ENCODE data around the gene TYSND1.
"Not testable (repeated sequence)": the region's sequence is repeated elsewhere in the genome, so short reads cannot be mapped to it uniquely, and the experiment has no call there.

TYSND1 gene

DNA sequence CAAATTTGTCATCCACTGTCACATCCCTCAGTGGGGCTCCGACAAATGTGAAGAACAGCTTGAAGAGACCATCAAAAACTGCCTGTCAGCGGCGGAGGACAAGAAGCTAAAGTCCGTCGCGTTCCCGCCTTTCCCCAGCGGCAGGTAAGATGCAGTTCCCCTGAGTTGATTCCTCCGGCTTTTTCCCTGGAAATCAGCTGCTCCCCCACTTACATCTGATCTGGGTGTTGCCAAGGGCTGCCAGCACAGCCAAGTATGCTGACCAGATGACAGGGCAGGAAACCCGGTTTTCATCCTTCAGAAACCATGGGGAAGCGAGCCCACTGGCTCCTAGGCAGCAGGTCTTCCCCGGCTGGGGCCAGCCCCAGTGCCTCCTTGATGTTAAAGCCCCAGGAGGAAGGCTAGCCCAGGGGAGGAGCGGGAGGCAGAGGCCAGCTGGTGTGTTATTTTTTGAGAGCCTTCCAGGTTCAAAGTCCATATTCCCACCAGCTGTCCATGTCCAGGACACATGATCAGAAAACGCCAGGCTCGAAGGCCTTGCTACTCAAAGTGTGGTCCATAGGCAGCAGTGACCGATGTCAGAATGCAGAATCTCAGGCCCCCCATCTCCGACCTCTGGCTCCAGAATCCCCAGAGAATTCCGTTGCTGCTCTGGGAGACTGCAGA is 37.3 kb downstream of the TYSND1 start:
- no peak for DNase-seq (ENCODE audit: low spot score)

DNA sequence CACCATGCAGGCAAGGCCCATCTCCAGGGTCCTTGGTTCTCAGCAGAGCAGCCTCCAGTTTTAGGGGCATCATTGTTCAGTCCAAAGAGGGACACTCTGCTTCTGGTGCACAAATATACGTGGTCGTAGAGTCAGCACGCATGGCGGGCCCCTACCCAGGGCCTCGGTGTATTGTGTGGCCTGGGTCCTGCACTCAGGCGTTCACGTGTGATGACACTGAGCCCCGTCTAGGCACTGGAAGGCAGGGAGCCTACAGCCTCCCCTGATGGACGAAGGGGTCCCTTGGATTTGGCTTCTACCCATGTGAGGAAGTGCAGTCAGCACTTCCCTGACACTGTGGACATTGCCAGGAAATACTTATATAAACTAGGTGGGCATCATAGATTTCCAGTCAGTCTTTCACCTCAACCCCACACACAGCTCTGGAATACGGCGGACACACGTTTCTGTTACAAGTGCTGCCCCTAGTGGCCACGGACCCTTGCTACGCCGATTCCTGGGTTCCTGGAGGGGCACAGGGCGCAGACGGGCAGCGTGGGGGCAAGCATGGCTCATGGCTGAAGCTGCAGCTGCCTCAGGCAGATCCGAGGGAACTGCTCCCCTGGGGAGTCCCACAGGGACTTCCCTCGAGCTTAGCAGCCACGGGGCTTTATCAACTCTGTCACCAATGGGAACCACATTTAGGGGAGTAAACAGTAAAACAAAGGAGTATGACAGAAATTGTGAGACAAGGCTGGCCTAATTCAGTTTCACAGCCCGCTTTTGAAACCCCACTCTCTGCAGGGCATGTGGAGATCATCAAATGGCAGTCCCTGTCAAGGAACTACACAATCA is 39.3 kb downstream of the TYSND1 start:
- DNase-seq (ENCODE audit: low spot score), result no peak

DNA sequence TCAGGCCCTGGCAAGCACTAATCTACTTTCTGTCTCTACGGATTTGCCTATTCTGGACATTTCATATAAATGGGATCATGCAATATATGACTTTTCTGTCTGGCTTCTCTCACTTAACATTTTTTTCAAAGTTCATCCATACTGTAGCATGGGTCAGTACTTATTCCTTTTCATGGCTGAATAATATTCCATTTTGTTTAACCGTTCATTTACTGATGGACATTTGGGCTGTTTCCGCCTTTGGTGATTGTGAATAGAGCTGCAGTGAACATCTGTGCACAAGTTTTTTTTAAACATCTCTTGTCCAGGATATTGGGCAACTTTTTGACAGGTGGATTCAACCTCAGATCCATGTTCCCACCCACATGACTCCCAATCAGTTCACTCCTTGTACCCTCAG is 44.8 kb downstream of the TYSND1 start:
- DNase-seq (ENCODE audit: low spot score), result no peak

DNA sequence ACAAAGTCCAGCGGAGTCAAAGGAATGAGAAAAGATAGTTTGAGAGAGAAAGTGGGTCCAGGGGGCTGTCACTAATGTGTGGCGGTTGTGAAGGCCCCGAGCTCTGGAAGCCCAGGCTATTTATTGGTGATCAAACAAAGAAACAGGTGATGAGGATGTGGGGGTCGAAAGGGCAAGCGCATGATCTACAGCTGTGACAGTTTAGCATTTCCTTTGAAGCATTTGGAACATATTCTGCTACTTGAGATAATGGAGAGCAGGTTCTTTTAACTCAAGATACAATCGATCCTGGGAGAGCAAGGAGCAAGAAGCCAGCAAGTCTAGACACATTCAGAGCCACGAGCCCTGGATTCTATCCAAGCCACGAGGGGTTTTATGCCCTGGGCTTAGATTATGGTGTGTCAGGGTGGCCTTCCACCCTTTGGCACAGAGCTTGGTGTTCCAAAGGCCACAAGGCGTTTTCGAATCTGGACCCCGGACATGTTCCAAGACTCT is 45.4 kb downstream of the TYSND1 start:
- DNase-seq (ENCODE audit: low spot score), result not testable (repeated sequence)

DNA sequence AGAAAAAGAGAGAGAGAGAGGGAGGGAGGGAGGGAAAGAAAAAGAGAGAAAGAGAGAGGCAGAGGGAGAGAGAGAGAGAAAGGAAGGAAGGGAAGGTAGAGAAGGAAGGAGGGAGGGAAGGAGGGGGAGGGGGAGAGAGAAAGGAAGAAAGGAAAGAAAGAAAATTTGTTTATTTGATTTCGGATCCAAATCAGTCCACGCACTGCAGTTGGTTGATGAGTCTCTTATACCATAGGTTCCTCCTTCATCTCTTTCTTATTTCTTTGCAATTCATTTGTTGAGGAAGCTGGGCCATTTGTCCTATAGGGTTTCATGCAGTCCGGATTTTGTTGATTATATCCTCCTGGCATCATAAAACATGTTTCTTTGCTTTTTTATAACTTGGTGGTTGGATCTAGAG is 48.2 kb downstream of the TYSND1 start:
- no peak for DNase-seq (ENCODE audit: low spot score)

DNA sequence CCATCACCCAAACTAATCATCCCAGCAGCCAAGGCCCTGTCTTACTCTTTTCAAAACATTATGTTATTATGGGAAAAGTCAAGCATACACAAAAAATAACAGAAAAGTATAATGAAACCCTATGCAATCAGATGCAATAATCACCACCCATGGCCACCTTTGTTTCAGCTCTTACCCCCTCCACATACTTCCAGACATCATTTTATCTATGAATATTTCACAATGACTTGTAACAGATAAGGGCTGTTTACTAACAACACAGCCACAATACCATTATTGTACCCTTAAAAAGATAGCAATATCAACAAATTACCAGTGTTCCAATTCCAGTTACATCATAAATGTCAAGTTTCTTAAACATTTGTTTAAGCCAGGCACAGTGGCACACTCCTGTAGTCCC is 49.0 kb downstream of the TYSND1 start:
- no peak for DNase-seq (ENCODE audit: low spot score)

DNA sequence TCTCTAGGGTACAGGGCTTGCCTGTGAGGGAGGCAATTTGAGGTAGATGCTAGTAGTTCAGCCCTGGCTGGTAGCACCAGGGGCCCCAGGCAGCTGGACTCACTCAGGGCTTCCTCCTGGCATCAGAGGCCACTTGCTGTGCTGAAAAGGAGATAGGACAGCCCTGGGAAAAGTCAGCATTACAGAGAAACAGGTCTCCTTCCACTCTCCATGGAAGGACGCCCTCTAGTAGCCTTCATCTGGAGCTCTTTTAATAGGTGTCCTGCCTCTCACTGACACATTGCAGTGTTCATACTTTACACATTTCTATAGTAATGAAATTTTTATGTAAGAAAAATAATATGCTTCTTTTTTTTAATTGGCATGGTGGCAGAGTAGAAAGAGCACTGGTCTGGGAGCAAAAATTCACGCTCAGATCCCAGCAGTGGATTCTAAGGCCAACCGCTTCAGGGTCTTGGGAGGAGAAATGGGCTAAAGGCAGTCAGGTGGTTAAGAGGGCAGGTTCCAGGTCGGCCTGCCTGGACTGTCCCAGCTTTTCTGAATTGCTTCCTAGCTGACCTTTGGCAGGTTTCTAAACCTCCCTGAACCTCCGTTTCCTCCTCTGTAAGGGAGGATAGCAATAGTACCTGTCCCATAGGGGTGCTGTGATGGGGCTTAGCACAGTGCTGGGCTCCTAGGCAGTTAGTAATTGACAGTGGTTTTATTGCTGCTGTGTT is 49.6 kb downstream of the TYSND1 start:
- DNase-seq (ENCODE audit: low spot score), result no peak

DNA sequence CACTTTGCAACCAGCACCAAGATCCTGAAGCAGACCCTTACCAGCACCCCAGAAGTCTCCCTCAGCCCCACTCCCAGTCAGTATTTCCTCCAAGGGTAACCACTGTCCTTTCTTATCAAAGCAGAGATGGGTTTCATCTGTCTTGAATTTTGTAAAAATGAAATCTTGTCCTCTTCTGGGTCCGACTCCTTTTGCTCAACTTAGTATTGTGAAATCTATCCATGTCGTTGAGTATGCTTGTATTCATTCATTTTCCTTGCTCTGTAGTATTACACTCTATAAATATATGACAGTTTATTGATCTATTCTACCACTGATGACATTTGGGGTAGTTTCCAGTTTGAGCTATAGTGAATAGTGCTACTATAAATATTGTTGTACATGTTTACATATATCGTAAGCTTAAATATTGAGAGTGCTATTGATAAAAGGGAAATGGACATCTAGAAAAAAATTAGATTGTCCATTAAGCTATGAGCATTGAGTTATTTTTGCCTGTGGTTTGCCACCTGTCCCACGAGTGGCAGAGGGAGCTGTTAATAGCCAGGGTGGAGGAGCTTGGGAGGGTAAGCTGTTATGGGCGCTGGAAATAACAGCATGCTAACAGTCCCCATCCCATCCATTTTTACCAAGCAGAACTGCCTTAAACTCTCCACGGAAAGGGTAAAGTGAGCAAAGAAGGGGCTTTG is 50.3 kb downstream of the TYSND1 start:
- no peak for DNase-seq (ENCODE audit: low spot score)

DNA sequence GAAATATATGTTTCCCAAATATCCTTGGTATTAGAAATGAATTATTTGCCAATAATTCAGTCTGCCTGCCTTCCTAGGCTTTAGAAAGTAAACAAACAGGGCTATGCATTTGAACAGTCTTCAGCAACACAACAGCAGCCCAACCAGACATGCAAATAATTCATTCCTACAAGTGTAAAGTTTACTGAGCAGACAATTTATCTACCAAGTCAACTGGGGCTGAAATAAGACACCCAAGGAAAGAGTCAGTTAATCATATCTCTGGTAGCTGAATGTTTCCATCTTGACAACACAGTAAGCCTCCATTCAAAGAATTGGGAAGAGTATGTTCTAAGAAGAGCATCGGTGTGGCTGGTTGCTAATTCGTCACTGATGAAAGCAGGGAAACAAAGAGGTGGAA is 52.2 kb downstream of the TYSND1 start:
- DNase-seq (ENCODE audit: low spot score), result no peak

DNA sequence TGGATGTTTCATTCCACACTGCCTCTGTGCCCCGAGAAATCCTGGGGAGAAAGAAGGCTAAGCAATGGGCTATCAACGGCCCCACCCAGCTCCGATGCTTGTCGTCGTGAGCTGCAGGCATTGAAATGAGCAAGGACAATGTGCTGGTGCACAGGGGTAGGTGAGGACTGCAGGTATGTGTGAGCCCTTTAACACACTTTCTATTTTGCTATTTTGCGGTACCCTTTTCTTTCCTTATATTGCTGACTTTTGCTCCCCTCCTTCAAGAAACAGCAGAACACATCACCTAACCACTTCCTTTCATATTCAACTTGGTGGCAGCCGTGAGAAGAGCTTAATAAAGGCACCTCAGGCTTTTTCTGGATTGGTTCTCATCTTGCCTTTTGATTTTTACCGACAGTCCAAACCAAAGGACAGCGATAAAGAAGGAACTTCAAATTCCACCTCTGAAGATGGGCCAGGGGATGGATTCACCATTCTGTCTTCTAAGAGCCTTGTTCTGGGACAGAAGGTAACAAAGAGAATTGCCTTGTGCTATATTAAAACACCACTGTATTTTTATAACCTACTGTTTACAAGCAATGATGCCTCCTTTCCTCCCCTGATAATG is 53.1 kb downstream of the TYSND1 start:
- DNase-seq (ENCODE audit: low spot score), result no peak

DNA sequence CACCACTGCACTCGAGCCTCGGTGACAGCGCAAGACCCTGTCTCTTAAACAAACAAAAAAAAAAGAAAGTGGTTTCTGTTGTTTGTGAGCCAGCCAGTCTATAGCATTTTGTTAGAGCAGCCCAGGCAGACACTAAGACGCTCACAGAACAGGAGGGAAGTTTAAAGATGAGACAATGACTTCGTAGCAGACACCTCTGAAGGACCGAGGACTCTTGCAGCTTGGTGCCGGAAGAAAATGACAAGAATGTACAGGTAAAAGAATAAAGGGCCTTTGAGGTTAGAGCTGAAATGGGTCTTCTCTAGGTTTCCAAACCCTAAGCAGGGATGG is 54.1 kb downstream of the TYSND1 start:
- no peak for DNase-seq (ENCODE audit: low spot score)

DNA sequence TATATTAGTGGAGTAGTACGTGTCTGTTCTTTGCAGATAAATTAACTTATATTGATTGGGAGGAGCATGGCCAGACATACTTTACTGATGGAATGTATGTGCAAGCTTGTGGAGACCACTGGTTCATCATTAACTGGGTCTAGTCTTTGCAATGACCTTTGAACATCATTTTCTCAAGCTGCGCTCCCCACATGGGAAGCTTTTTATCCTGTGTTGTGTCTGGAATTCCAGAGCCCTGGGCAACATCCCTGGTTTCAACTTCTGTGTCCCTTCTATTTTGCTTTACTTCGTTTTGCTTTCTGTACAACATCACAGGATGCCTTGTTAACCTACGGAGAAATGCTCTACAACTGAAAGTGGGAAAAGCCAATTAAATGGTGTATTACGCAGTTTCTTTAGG is 55.5 kb downstream of the TYSND1 start:
- DNase-seq (ENCODE audit: low spot score), result no peak

DNA sequence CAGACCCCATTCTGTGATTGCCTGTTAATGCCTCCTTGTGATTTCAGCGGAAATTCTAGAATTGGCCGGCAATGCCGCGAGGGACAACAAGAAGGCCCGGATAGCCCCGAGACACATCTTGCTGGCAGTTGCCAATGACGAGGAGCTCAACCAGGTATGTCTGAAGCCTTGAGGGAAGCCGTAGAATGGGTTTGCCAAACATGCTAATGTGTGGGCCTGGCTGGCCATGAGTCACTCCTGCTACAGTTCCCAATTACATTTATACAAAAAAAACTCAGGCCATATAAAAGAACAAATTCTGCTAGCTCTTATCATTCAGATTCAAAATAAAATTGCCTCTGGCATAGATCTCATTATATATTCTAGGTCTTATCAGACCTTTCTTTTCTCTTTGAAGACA is 56.5 kb downstream of the TYSND1 start:
- no peak for DNase-seq (ENCODE audit: low spot score)

DNA sequence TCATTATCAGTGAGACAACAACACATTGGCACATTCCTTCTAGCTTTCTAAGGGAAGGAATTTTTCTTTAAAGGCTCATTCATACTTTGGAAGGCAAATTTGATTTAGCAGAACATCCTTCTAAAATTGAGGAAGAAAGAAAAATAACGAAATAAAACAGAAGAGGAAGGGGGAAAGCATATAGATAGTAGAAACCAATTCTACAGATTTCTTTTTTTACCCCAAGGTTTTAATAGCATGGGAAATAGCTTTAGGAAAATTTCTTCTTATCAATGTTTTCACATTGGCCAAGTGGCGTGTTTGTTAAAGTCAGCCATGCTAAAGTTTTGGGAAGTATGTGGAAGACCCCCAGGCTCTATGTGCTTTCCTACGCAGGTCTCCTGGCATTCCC is 58.2 kb downstream of the TYSND1 start:
- DNase-seq (ENCODE audit: low spot score), result no peak

All from globus pallidus (tissue), 1 donor.